HEK293 (cell line): ENCODE results near the gene MSH5.

Experiments
- ZFP41 ChIP-seq: fragments of 450-650 bp; formaldehyde crosslinking; IDR thresholded peaks from 2 replicates; pipeline ENCODE4 v1.5.1; 2016; ENCODE audit warnings: missing biosample characterization, missing genetic modification characterization, borderline replicate concordance
- ZNF239 ChIP-seq: fragments of 450-650 bp; formaldehyde crosslinking; IDR thresholded peaks from 2 replicates; pipeline ENCODE4 v1.5.1; 2016; ENCODE audit warnings: missing biosample characterization, missing genetic modification characterization
- ZNF24 ChIP-seq: fragments of 450-650 bp; formaldehyde crosslinking; IDR thresholded peaks from 2 replicates; pipeline ENCODE4 v1.5.1; 2016; ENCODE audit warnings: missing biosample characterization, missing genetic modification characterization
- ZNF596 ChIP-seq: fragments of 450-650 bp; IDR thresholded peaks from 2 replicates; pipeline ENCODE4 v1.5.0; 2018; ENCODE audit warnings: missing biosample characterization, mild to moderate bottlenecking, missing genetic modification characterization, moderate library complexity
- TF ChIP-seq, protein P1 (sequence below): fragments of 450-650 bp; formaldehyde crosslinking; IDR thresholded peaks from 2 replicates; pipeline ENCODE4 v1.5.1; 2016; ENCODE audit warnings: missing biosample characterization, missing genetic modification characterization
- TF ChIP-seq, protein P2 (sequence below): fragments of 450-650 bp; formaldehyde crosslinking; IDR thresholded peaks from 2 replicates; pipeline ENCODE4 v1.5.1; 2017; ENCODE audit warnings: missing biosample characterization, missing genetic modification characterization

- TF ChIP-seq ZNF239 (tag by site-specific recombination): no peak
- no peak for TF ChIP-seq ZNF596 (tag by site-specific recombination)
- TF ChIP-seq, protein P1, sequence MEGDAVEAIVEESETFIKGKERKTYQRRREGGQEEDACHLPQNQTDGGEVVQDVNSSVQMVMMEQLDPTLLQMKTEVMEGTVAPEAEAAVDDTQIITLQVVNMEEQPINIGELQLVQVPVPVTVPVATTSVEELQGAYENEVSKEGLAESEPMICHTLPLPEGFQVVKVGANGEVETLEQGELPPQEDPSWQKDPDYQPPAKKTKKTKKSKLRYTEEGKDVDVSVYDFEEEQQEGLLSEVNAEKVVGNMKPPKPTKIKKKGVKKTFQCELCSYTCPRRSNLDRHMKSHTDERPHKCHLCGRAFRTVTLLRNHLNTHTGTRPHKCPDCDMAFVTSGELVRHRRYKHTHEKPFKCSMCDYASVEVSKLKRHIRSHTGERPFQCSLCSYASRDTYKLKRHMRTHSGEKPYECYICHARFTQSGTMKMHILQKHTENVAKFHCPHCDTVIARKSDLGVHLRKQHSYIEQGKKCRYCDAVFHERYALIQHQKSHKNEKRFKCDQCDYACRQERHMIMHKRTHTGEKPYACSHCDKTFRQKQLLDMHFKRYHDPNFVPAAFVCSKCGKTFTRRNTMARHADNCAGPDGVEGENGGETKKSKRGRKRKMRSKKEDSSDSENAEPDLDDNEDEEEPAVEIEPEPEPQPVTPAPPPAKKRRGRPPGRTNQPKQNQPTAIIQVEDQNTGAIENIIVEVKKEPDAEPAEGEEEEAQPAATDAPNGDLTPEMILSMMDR: no peak
- TF ChIP-seq ZFP41 (tag by site-specific recombination): no peak
- TF ChIP-seq, protein P2, sequence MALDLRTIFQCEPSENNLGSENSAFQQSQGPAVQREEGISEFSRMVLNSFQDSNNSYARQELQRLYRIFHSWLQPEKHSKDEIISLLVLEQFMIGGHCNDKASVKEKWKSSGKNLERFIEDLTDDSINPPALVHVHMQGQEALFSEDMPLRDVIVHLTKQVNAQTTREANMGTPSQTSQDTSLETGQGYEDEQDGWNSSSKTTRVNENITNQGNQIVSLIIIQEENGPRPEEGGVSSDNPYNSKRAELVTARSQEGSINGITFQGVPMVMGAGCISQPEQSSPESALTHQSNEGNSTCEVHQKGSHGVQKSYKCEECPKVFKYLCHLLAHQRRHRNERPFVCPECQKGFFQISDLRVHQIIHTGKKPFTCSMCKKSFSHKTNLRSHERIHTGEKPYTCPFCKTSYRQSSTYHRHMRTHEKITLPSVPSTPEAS: no peak
- no peak for TF ChIP-seq ZNF24 (tag by site-specific recombination)
These were observed 19.5 kb upstream of the MSH5 start for GRCh38 chr6:31720196-31720770.
